GM06990 (cell line): ENCODE results near the gene NAA38.

Source experiments
- DNase-seq: peaks from one replicate; pipeline ENCODE4 v3.0.0-alpha.2; 2011; ENCODE audit not compliant: insufficient read length; ENCODE audit errors: extremely low read depth
- H3K27me3 ChIP-seq: replicated peaks from 2 replicates; pipeline ENCODE4 v1.6.0; 2011; ENCODE audit warnings: low read length; ENCODE audit not compliant: control insufficient read depth, insufficient read depth
- H3K36me3 ChIP-seq: 2 replicates; pipeline ENCODE4 v1.5.1; 2011; ENCODE audit warnings: low read length; ENCODE audit not compliant: control insufficient read depth, insufficient read depth
- H3K4me3 ChIP-seq: replicated peaks from 2 replicates; pipeline ENCODE4 v1.5.1; 2011; ENCODE audit warnings: low read depth, mild to moderate bottlenecking, control low read depth, low read length
- CTCF ChIP-seq: IDR thresholded peaks from 2 replicates; pipeline ENCODE4 v1.5.1; 2011; ENCODE audit warnings: low read length, control low read depth, mild to moderate bottlenecking, inconsistent platforms; ENCODE audit not compliant: insufficient read depth, poor library complexity, severe bottlenecking

Gene NAA38

GRCh38 chr17:7856811-7857712 is at the start of gene NAA38:
Gene NAA38, minus strand, starts transcription at chr17:7857559. Its CDS starts 96 bp downstream, at chr17:7857463.
- H3K4me3 ChIP-seq = peak within 1 kb of the TSS; percentile 82

GRCh38 chr17:7903154-7904103 is 46.1 kb upstream of the NAA38 start:
- DNase-seq = no peak

More at GRCh38 chr17:7856811-7857712, at the start of gene NAA38:
- peak; percentile 98 for DNase-seq
- Histone ChIP-seq H3K27me3 (no peaks in the 10 kb centered on the region), H3K36me3 (peaks cover 14% of the 10 kb centered on the region)
- TF ChIP-seq CTCF = peak; percentile 54

GRCh38 chr17:7897773-7898172 is 40.4 kb upstream of the NAA38 start:
- H3K36me3 ChIP-seq = peaks cover 43% of the 10 kb centered on the region
- H3K4me3 ChIP-seq = no peak overlapping the region
- no peak for DNase-seq
- TF ChIP-seq CTCF = peak; percentile 11
- H3K27me3 ChIP-seq = no peaks in the 10 kb centered on the region

More at GRCh38 chr17:7903154-7904103, 46.1 kb upstream of the NAA38 start:
- TF ChIP-seq CTCF = no peak
- Histone ChIP-seq H3K4me3 (no peak overlapping the region), H3K36me3 (peaks cover 56% of the 10 kb centered on the region), H3K27me3 (no peaks in the 10 kb centered on the region)

- TF ChIP-seq CTCF = no peak
- Histone ChIP-seq H3K4me3 (no peak overlapping the region), H3K27me3 (no peaks in the 10 kb centered on the region), H3K36me3 (peaks cover 40% of the 10 kb centered on the region)
- no peak for DNase-seq
These were observed 39.7 kb upstream of the NAA38 start for GRCh38 chr17:7897090-7897489.

- no peaks in the 10 kb centered on the region for H3K27me3 ChIP-seq
- no peak for DNase-seq
- no peak for TF ChIP-seq CTCF
- no peak overlapping the region for H3K4me3 ChIP-seq
- peaks cover 33% of the 10 kb centered on the region for H3K36me3 ChIP-seq
These were observed 37.5 kb upstream of the NAA38 start for GRCh38 chr17:7894866-7895265.
